ENCODE measurements around the gene NANOS3.

Gene NANOS3

GRCh38 chr19:13923194-13923987 lies 46.5 kb downstream of the NANOS3 start:
- DNase-seq, result no peak

DNA sequence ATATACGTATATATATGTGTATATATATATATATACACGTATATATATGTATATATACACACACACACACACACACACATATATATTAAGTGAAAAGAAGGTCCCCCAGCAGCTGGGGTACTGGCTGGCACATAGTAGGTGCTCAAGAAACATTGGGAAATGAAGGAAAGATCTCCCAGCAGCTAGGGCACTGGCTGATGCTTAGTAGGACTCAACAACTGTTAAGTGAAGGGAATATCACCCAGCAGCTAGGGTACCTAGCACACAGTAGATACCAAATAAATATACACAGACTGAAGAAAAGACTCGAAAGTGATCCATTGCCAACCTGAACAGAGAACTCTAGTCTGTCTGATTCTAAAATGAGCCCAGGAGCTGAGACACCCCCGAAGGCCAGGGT lies 49.1 kb downstream of the NANOS3 start:
- DNase-seq, result no peak

DNA sequence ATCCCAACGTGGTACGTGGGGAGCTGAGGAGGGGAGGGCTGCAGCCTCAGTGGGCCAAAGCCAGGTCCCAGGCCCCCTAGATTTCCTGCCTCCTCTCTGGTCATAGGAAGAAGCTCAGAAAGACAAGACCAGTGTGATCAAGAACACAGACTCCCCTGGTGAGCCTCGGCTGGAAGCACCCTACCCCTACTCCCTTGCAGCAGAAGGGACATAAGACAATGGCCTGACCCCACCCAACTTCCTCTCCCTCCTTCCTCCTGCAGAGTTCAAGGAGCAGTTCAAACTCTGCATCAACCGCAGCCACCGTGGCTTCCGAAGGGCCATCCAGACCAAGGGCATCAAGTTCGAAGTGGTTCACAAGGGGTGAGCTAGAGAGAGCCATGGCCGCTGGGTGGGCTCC lies 49.8 kb downstream of the NANOS3 start:
- DNase-seq, result no peak

GRCh38 chr19:13929340-13929739 lies 52.4 kb downstream of the NANOS3 start:
- no peak for DNase-seq

GRCh38 chr19:13929956-13930355 lies 53.0 kb downstream of the NANOS3 start:
- no peak for DNase-seq

Measured in left hindlimb (tissue), 1 donor.